Esophagus squamous epithelium (tissue), 5 donors: ENCODE data around the gene DKK3. TPM values are rescaled to one million over a fixed set of nuclear protein-coding genes. Genes with fewer than 3 reads are reported as not detected.

Experiments
- DNase-seq: peaks from one replicate; lab custom pipeline; 2025; lab: John Stamatoyannopoulos, UW
- H3K27ac ChIP-seq, 4 donors: fragments of 200-600 bp; sonication (generic); one replicate each; pipeline ENCODE4 v1.5.1; 2016 to 2019; ENCODE audit warnings: mild to moderate bottlenecking in 1 of 4
- H3K27me3 ChIP-seq, 4 donors: fragments of 200-600 bp; sonication (generic); 1 replicate in 3 of 4; 2 replicates in 1 of 4; pipeline versions ENCODE4 v1.5.1 to v1.6.0; 2017 to 2021; ENCODE audit warnings: antibody characterized with exemption in 1 of 4
- H3K36me3 ChIP-seq, 3 donors: fragments of 200-600 bp; sonication (generic); one replicate each; pipeline ENCODE4 v1.5.1; 2016 to 2019
- H3K4me1 ChIP-seq, 3 donors: fragments of 200-600 bp; sonication (generic); one replicate each; pipeline ENCODE4 v1.5.1; 2017 to 2019
- H3K4me3 ChIP-seq, 4 donors: fragments of 200-600 bp; sonication (generic); 1 replicate in 3 of 4; 2 replicates in 1 of 4; pipeline ENCODE4 v1.5.1; 2016 to 2019; ENCODE audit warnings: mild to moderate bottlenecking in 2 of 4, moderate library complexity in 1 of 4
- H3K9me3 ChIP-seq, 3 donors: fragments of 200-600 bp; sonication (generic); one replicate each; pipeline ENCODE4 v1.5.1; 2016 to 2019
- CTCF ChIP-seq, 6 experiments: fragments of 450-650 bp in 4 of 6; fragments of 200-600 bp in 2 of 6; sonication (generic) in 2 of 6; IDR thresholded peaks; one replicate each; pipeline ENCODE4 v1.5.1; 2016 to 2019; ENCODE audit warnings: antibody characterized with exemption in 6 of 6, mild to moderate bottlenecking in 4 of 6, moderate library complexity in 4 of 6
- POLR2A ChIP-seq, 4 donors: fragments of 450-650 bp; IDR thresholded peaks; one replicate each; pipeline ENCODE4 v1.6.1; 2017; ENCODE audit warnings: antibody characterized with exemption in 4 of 4, mild to moderate bottlenecking in 4 of 4, moderate library complexity in 3 of 4
- WGBS, 2 donors: methylation state at CpG; one replicate each; pipeline ENCODE4 v1.1.5; 2018; 5-methylcytosine and 5-hydroxymethylcytosine counted together
- intact Hi-C: fragments of 100-400 bp; cut with DNase I; formaldehyde crosslinking; loops from one replicate; pipeline ENCODE4 v1.15.0; 2022
- total RNA-seq, 4 donors: library from RNA; depleted of rRNA; stranded (reverse); fragments of >200 nt; gene quantifications; one replicate each; pipeline ENCODE4 v1.1.0, GENCODE V29; 2016
- donor health status: DM: yes; HTN: yes; CAD: no.

DKK3 gene
- total RNA-seq, 4 donors from 2014 or later = 24.8 to 112 (median 44.5) TPM

GRCh38 chr11:11942668-11943067 lies 65.8 kb downstream of the DKK3 start:
- intact Hi-C loops = no loop called here
- Histone ChIP-seq H3K27ac (no peak overlapping the region), H3K4me1 (no peaks in the 10 kb centered on the region), H3K4me3 (no peak overlapping the region), H3K9me3 (no peaks in the 10 kb centered on the region), H3K27me3 (no peaks in the 10 kb centered on the region), H3K36me3 (peaks cover 0 to 96% (median 8%) of the 10 kb centered on the region in 3 donors)
- no peak for DNase-seq
- no peak for TF ChIP-seq CTCF (IDR thresholded peaks at IDR 0.05)
- no peak for TF ChIP-seq POLR2A (IDR thresholded peaks at IDR 0.05)
- WGBS, 2 donors = 92 to 94% methylated on average over 3 of the region's 3 CpGs

- TF ChIP-seq POLR2A (IDR thresholded peaks at IDR 0.05) (no peak), CTCF (IDR thresholded peaks at IDR 0.05) (no peak)
- H3K9me3 ChIP-seq = no peaks in the 10 kb centered on the region
- peaks cover 0 to 97% (median 8%) of the 10 kb centered on the region in 3 donors for H3K36me3 ChIP-seq
- H3K27me3 ChIP-seq = no peaks in the 10 kb centered on the region
- H3K27ac ChIP-seq = no peak overlapping the region
- H3K4me3 ChIP-seq = no peak overlapping the region
- intact Hi-C loops = no loop called here
- no peaks in the 10 kb centered on the region for H3K4me1 ChIP-seq
- no peak for DNase-seq
Measured at GRCh38 chr11:11940551-11940950, 67.9 kb downstream of the DKK3 start.

GRCh38 chr11:11937957-11938356 lies 70.5 kb downstream of the DKK3 start:
- H3K4me3 ChIP-seq = no peak overlapping the region
- no peaks in the 10 kb centered on the region for H3K27me3 ChIP-seq
- DNase-seq = no peak
- no peaks in the 10 kb centered on the region for H3K9me3 ChIP-seq
- peaks cover 0 to 97% (median 14%) of the 10 kb centered on the region in 3 donors for H3K36me3 ChIP-seq
- WGBS, 2 donors = 86 to 96% methylated on average over 1 of the region's 1 CpG
- no peak overlapping the region for H3K27ac ChIP-seq
- intact Hi-C loops = loop anchor here (10.0 kb wide), 1 partner anchor 97 kb away; no protein-coding TSS in a partner anchor
- no peaks in the 10 kb centered on the region for H3K4me1 ChIP-seq
- TF ChIP-seq POLR2A (IDR thresholded peaks at IDR 0.05) (no peak), CTCF (IDR thresholded peaks at IDR 0.05) (no peak)

- intact Hi-C loops = loop anchor here (10.0 kb wide), 1 partner anchor 97 kb away; no protein-coding TSS in a partner anchor
- Histone ChIP-seq H3K4me3 (no peak overlapping the region), H3K9me3 (no peaks in the 10 kb centered on the region), H3K36me3 (peaks cover 0 to 97% (median 8%) of the 10 kb centered on the region in 3 donors), H3K27me3 (no peaks in the 10 kb centered on the region), H3K4me1 (no peaks in the 10 kb centered on the region), H3K27ac (no peak overlapping the region)
- WGBS, 2 donors = 78 to 80% methylated on average over 3 of the region's 3 CpGs
- no peak for DNase-seq
- TF ChIP-seq POLR2A (IDR thresholded peaks at IDR 0.05) (no peak), CTCF (IDR thresholded peaks at IDR 0.05) (no peak)
Measured at GRCh38 chr11:11937433-11937832, 71.0 kb downstream of the DKK3 start.

- H3K27me3 ChIP-seq = no peaks in the 10 kb centered on the region
- H3K4me3 ChIP-seq = no peak overlapping the region
- no peaks in the 10 kb centered on the region for H3K9me3 ChIP-seq
- H3K36me3 ChIP-seq = peaks cover 0 to 94% (median 6%) of the 10 kb centered on the region in 3 donors
- intact Hi-C loops = loop anchor here (10.0 kb wide), 1 partner anchor 99 kb away; no protein-coding TSS in a partner anchor
- DNase-seq = no peak
- 98% methylated on average over 2 of the region's 2 CpGs for WGBS, 2 donors
- no peaks in the 10 kb centered on the region for H3K4me1 ChIP-seq
- H3K27ac ChIP-seq = no peak overlapping the region
- TF ChIP-seq CTCF (IDR thresholded peaks at IDR 0.05) (no peak), POLR2A (IDR thresholded peaks at IDR 0.05) (no peak)
Measured at GRCh38 chr11:11935536-11935935, 72.9 kb downstream of the DKK3 start.
